Adrenal gland (tissue), 5 donors: Measurements from ENCODE around the gene GPRC5A.

Experiments used
- POLR2A ChIP-seq, 2 donors: fragments of 450-650 bp; IDR thresholded peaks; one replicate each; pipeline ENCODE4 v1.6.1; 2017; ENCODE audit warnings: antibody characterized with exemption in 2 of 2, mild to moderate bottlenecking in 2 of 2, moderate library complexity in 1 of 2
- TF ChIP-seq, protein P1 (sequence below), 6 experiments: fragments of 450-650 bp in 4 of 6; fragments of 200-600 bp in 2 of 6; sonication (generic) in 1 of 6; IDR thresholded peaks; 1 replicate in 5 of 6; 2 replicates in 1 of 6; pipeline versions ENCODE4 v1.5.1 to v1.8.0; 2016 to 2021; ENCODE audit warnings: antibody characterized with exemption in 6 of 6, mild to moderate bottlenecking in 2 of 6, moderate library complexity in 1 of 6
- donor health status: DM: no; HTN: no; CAD: no.

- TF ChIP-seq, protein P1, sequence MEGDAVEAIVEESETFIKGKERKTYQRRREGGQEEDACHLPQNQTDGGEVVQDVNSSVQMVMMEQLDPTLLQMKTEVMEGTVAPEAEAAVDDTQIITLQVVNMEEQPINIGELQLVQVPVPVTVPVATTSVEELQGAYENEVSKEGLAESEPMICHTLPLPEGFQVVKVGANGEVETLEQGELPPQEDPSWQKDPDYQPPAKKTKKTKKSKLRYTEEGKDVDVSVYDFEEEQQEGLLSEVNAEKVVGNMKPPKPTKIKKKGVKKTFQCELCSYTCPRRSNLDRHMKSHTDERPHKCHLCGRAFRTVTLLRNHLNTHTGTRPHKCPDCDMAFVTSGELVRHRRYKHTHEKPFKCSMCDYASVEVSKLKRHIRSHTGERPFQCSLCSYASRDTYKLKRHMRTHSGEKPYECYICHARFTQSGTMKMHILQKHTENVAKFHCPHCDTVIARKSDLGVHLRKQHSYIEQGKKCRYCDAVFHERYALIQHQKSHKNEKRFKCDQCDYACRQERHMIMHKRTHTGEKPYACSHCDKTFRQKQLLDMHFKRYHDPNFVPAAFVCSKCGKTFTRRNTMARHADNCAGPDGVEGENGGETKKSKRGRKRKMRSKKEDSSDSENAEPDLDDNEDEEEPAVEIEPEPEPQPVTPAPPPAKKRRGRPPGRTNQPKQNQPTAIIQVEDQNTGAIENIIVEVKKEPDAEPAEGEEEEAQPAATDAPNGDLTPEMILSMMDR (IDR thresholded peaks at IDR 0.05), result no peak
- no peak for TF ChIP-seq POLR2A (IDR thresholded peaks at IDR 0.05)
These were observed 3.9 kb upstream of the GPRC5A start for GRCh38 chr12:12887471-12887870.
